Thyroid gland (tissue), 4 donors: ENCODE measurements around the gene EN2.

Experiments used
- POLR2A ChIP-seq, 2 donors: fragments of 450-650 bp; IDR thresholded peaks; one replicate each; pipeline ENCODE4 v1.6.1; 2017; ENCODE audit warnings: antibody characterized with exemption in 2 of 2, mild to moderate bottlenecking in 2 of 2, moderate library complexity in 1 of 2
- TF ChIP-seq, protein P1 (sequence below), 6 experiments: fragments of 200-600 bp in 3 of 6; fragments of 450-650 bp in 3 of 6; sonication (generic) in 3 of 6; IDR thresholded peaks; one replicate each; pipeline ENCODE4 v1.5.1; 2016 to 2019; ENCODE audit warnings: antibody characterized with exemption in 6 of 6, mild to moderate bottlenecking in 2 of 6, inconsistent platforms in 1 of 6, moderate library complexity in 1 of 6

DNA sequence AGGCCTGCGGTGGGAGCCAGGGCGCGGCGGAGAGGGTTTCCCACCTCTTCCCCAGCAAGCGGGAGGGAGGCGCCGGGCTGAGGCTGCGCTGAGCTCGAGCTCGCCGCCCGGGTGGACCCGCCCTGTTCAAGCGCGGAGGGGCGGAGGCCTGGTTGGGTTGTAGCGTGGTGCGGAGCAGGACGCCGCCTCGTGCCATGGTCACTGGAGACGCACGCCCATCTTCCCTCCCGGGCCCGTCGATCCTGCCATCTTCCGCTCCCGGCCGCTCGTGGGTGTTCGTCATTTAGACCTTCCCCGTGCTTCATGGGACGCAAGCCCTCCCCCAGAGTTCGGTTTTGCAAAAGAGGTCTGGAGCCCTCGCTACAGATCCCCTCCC is 9.3 kb upstream of the EN2 start:
- TF ChIP-seq, protein P1, sequence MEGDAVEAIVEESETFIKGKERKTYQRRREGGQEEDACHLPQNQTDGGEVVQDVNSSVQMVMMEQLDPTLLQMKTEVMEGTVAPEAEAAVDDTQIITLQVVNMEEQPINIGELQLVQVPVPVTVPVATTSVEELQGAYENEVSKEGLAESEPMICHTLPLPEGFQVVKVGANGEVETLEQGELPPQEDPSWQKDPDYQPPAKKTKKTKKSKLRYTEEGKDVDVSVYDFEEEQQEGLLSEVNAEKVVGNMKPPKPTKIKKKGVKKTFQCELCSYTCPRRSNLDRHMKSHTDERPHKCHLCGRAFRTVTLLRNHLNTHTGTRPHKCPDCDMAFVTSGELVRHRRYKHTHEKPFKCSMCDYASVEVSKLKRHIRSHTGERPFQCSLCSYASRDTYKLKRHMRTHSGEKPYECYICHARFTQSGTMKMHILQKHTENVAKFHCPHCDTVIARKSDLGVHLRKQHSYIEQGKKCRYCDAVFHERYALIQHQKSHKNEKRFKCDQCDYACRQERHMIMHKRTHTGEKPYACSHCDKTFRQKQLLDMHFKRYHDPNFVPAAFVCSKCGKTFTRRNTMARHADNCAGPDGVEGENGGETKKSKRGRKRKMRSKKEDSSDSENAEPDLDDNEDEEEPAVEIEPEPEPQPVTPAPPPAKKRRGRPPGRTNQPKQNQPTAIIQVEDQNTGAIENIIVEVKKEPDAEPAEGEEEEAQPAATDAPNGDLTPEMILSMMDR (IDR thresholded peaks at IDR 0.05), result no peak
- TF ChIP-seq POLR2A (IDR thresholded peaks at IDR 0.05), result no peak
